ENCODE data around the gene ABCG1. TPM values are rescaled to one million over a fixed set of nuclear protein-coding genes. Genes with fewer than 3 reads are reported as not detected.

The ABCG1 gene
- total RNA-seq, 1 experiment from 2014 or later, result 0.21 TPM

- in situ Hi-C loops (cut with HindIII; ENCODE audit: low pct_unique_long_range_greater_than_20kb, low sequenced_read_pairs), result no loop called here
Measured at GRCh38 chr21:42302076-42302650, 83.2 kb downstream of the ABCG1 start.

GRCh38 chr21:42302794-42303193 lies 83.9 kb downstream of the ABCG1 start:
- DNase-seq (ENCODE audit: low read depth, low spot score), result no peak
- in situ Hi-C loops (cut with HindIII; ENCODE audit: low pct_unique_long_range_greater_than_20kb, low sequenced_read_pairs), result no loop called here

More at GRCh38 chr21:42302076-42302650, 83.2 kb downstream of the ABCG1 start:
- no peak for DNase-seq (ENCODE audit: low read depth, low spot score)

GRCh38 chr21:42303443-42303842 lies 84.5 kb downstream of the ABCG1 start:
- no peak for DNase-seq (ENCODE audit: low read depth, low spot score)
- in situ Hi-C loops (cut with HindIII; ENCODE audit: low pct_unique_long_range_greater_than_20kb, low sequenced_read_pairs), result no loop called here

GRCh38 chr21:42304556-42305454 lies 85.9 kb downstream of the ABCG1 start:
- DNase-seq (ENCODE audit: low read depth, low spot score), result no peak
- in situ Hi-C loops (cut with HindIII; ENCODE audit: low pct_unique_long_range_greater_than_20kb, low sequenced_read_pairs), result no loop called here

GRCh38 chr21:42305707-42306147 lies 86.8 kb downstream of the ABCG1 start:
- no peak for DNase-seq (ENCODE audit: low read depth, low spot score)
- in situ Hi-C loops (cut with HindIII; ENCODE audit: low pct_unique_long_range_greater_than_20kb, low sequenced_read_pairs), result no loop called here

GRCh38 chr21:42306366-42307035 lies 87.6 kb downstream of the ABCG1 start:
- in situ Hi-C loops (cut with HindIII; ENCODE audit: low pct_unique_long_range_greater_than_20kb, low sequenced_read_pairs), result no loop called here
- DNase-seq (ENCODE audit: low read depth, low spot score), result no peak

- in situ Hi-C loops (cut with HindIII; ENCODE audit: low pct_unique_long_range_greater_than_20kb, low sequenced_read_pairs), result no loop called here
- DNase-seq (ENCODE audit: low read depth, low spot score), result no peak
Measured at GRCh38 chr21:42307106-42307505, 88.2 kb downstream of the ABCG1 start.

- in situ Hi-C loops (cut with HindIII; ENCODE audit: low pct_unique_long_range_greater_than_20kb, low sequenced_read_pairs), result no loop called here
- DNase-seq (ENCODE audit: low read depth, low spot score), result no peak
Measured at GRCh38 chr21:42308161-42308913, 89.4 kb downstream of the ABCG1 start.

- in situ Hi-C loops (cut with HindIII; ENCODE audit: low pct_unique_long_range_greater_than_20kb, low sequenced_read_pairs), result no loop called here
- DNase-seq (ENCODE audit: low read depth, low spot score), result no peak
Measured at GRCh38 chr21:42308914-42309752, 90.2 kb downstream of the ABCG1 start.

GRCh38 chr21:42309753-42310213 lies 90.8 kb downstream of the ABCG1 start:
- in situ Hi-C loops (cut with HindIII; ENCODE audit: low pct_unique_long_range_greater_than_20kb, low sequenced_read_pairs), result no loop called here
- peak; percentile 47 for DNase-seq (ENCODE audit: low read depth, low spot score)

- in situ Hi-C loops (cut with HindIII; ENCODE audit: low pct_unique_long_range_greater_than_20kb, low sequenced_read_pairs), result no loop called here
- DNase-seq (ENCODE audit: low read depth, low spot score), result no peak
Measured at GRCh38 chr21:42310411-42311001, 91.6 kb downstream of the ABCG1 start.

- in situ Hi-C loops (cut with HindIII; ENCODE audit: low pct_unique_long_range_greater_than_20kb, low sequenced_read_pairs), result no loop called here
Measured at GRCh38 chr21:42311160-42311559, 92.2 kb downstream of the ABCG1 start.

GRCh38 chr21:42311816-42312625 lies 93.1 kb downstream of the ABCG1 start:
- in situ Hi-C loops (cut with HindIII; ENCODE audit: low pct_unique_long_range_greater_than_20kb, low sequenced_read_pairs), result no loop called here
- no peak for DNase-seq (ENCODE audit: low read depth, low spot score)

More at GRCh38 chr21:42311160-42311559, 92.2 kb downstream of the ABCG1 start:
- no peak for DNase-seq (ENCODE audit: low read depth, low spot score)

- DNase-seq (ENCODE audit: low read depth, low spot score), result no peak
- in situ Hi-C loops (cut with HindIII; ENCODE audit: low pct_unique_long_range_greater_than_20kb, low sequenced_read_pairs), result no loop called here
Measured at GRCh38 chr21:42312626-42313104, 93.7 kb downstream of the ABCG1 start.

- in situ Hi-C loops (cut with HindIII; ENCODE audit: low pct_unique_long_range_greater_than_20kb, low sequenced_read_pairs), result no loop called here
- DNase-seq (ENCODE audit: low read depth, low spot score), result no peak
Measured at GRCh38 chr21:42313501-42313969, 94.6 kb downstream of the ABCG1 start.
